Panc1 (cell line): ENCODE data around the gene ANKRD60.

Experiments used
- POLR2AphosphoS5 ChIP-seq: IDR thresholded peaks from 2 replicates; pipeline ENCODE4 v1.6.1; 2012; ENCODE audit warnings: mild to moderate bottlenecking, low read depth, low read length, moderate library complexity
- SIN3A ChIP-seq: IDR thresholded peaks from 2 replicates; pipeline ENCODE4 v1.6.1; 2012; ENCODE audit warnings: low read depth, mild to moderate bottlenecking, low read length, moderate library complexity, borderline replicate concordance; ENCODE audit not compliant: insufficient read depth
- TCF7L2 ChIP-seq: IDR thresholded peaks from 2 replicates; pipeline ENCODE4 v1.6.1; 2011; ENCODE audit warnings: mild to moderate bottlenecking, low read depth, low read length, inconsistent platforms
- TF ChIP-seq, protein P1 (sequence below): fragments of 450-650 bp; IDR thresholded peaks from 2 replicates; pipeline ENCODE4 v1.5.1; 2017; ENCODE audit warnings: mild to moderate bottlenecking

DNA sequence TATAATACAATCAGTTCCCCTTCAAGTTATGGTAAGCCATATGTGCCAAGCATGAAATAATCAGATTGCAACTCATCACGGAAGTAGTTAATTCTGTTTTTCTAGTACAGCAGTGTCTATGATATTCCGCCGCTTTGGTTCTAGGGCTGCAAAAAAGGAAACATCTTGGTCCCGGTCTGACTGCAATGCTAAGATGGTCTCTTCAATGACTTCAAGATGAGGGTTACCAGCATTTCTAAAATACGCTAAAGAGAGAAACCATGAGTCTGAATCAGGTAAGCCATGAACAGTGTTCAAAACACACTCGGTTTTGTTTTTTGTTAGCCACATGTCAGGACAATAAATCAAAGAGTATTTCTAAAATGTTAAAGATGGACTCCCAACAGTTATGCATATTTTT lies 3.2 kb upstream of the ANKRD60 start:
- TF ChIP-seq, protein P1, sequence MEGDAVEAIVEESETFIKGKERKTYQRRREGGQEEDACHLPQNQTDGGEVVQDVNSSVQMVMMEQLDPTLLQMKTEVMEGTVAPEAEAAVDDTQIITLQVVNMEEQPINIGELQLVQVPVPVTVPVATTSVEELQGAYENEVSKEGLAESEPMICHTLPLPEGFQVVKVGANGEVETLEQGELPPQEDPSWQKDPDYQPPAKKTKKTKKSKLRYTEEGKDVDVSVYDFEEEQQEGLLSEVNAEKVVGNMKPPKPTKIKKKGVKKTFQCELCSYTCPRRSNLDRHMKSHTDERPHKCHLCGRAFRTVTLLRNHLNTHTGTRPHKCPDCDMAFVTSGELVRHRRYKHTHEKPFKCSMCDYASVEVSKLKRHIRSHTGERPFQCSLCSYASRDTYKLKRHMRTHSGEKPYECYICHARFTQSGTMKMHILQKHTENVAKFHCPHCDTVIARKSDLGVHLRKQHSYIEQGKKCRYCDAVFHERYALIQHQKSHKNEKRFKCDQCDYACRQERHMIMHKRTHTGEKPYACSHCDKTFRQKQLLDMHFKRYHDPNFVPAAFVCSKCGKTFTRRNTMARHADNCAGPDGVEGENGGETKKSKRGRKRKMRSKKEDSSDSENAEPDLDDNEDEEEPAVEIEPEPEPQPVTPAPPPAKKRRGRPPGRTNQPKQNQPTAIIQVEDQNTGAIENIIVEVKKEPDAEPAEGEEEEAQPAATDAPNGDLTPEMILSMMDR: no peak
- no peak for TF ChIP-seq SIN3A
- TF ChIP-seq TCF7L2: no peak
- no peak for TF ChIP-seq POLR2AphosphoS5
